Right atrium auricular region (tissue), 2 donors: ENCODE results near the gene BACE2. TPM values are rescaled to one million over a fixed set of nuclear protein-coding genes. Genes with fewer than 3 reads are reported as not detected.

Experiments used
- DNase-seq: peaks from one replicate; pipeline ENCODE4 v3.0.0-alpha.2; 2019; ENCODE audit warnings: low spot score
- H3K27ac ChIP-seq, 2 donors: fragments of 200-600 bp; sonication (generic); 1 replicate in 1 of 2; 2 replicates in 1 of 2; pipeline ENCODE4 v1.5.1; 2016 to 2019
- H3K27me3 ChIP-seq, 2 donors: fragments of 200-600 bp; sonication (generic); one replicate each; pipeline versions ENCODE4 v1.5.1 to v1.6.0; 2017 to 2019
- H3K36me3 ChIP-seq: fragments of 200-600 bp; sonication (generic); one replicate; pipeline ENCODE4 v1.5.1; 2016
- H3K4me1 ChIP-seq, 2 donors: fragments of 200-600 bp; sonication (generic); one replicate each; pipeline versions ENCODE4 v1.5.1 to v1.6.0; 2017 to 2019
- H3K4me3 ChIP-seq, 2 donors: fragments of 200-600 bp; sonication (generic); 1 replicate in 1 of 2; 2 replicates in 1 of 2; pipeline ENCODE4 v1.5.1; 2017 to 2019; ENCODE audit warnings: mild to moderate bottlenecking in 1 of 2, moderate library complexity in 1 of 2
- H3K9me3 ChIP-seq, 2 donors: fragments of 200-600 bp; sonication (generic); one replicate each; pipeline ENCODE4 v1.5.1; 2019
- total RNA-seq, 2 donors: library from RNA; depleted of rRNA; stranded (reverse); fragments of >200 nt; gene quantifications; one replicate each; pipeline ENCODE4 v1.1.0, GENCODE V29; 2016
- TF ChIP-seq, protein P1 (sequence below), 2 donors: fragments of 200-600 bp; sonication (generic); IDR thresholded peaks; one replicate each; pipeline ENCODE4 v1.5.1; 2019; ENCODE audit warnings: antibody characterized with exemption in 2 of 2

The BACE2 gene
- total RNA-seq, 2 donors from 2014 or later = 23.7 to 50.3 TPM

DNA sequence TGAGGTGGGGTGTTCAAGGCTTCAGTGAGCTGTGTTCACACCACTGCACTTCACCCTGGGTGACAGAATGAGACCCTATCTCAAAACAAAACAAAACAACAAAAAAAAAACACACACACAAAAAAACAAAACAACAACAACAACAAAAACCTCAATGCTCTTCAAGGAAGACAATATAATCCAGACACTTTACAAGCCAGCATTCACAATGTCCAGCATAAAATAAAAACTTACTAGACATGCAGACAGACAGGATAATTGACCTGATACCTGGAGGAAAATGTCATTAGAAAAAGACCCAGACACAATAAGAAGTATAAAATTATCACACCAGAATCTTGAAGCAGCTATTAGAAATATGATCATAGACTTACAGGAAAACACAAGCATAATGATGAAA is 39.0 kb upstream of the BACE2 start:
- H3K27ac ChIP-seq = no peak overlapping the region
- no peak overlapping the region for H3K4me3 ChIP-seq
- no peaks in the 10 kb centered on the region for H3K4me1 ChIP-seq
- no peaks in the 10 kb centered on the region for H3K27me3 ChIP-seq
- DNase-seq = no peak
- H3K9me3 ChIP-seq = peaks cover 0 to 6% of the 10 kb centered on the region in 2 donors
- TF ChIP-seq, protein P1, sequence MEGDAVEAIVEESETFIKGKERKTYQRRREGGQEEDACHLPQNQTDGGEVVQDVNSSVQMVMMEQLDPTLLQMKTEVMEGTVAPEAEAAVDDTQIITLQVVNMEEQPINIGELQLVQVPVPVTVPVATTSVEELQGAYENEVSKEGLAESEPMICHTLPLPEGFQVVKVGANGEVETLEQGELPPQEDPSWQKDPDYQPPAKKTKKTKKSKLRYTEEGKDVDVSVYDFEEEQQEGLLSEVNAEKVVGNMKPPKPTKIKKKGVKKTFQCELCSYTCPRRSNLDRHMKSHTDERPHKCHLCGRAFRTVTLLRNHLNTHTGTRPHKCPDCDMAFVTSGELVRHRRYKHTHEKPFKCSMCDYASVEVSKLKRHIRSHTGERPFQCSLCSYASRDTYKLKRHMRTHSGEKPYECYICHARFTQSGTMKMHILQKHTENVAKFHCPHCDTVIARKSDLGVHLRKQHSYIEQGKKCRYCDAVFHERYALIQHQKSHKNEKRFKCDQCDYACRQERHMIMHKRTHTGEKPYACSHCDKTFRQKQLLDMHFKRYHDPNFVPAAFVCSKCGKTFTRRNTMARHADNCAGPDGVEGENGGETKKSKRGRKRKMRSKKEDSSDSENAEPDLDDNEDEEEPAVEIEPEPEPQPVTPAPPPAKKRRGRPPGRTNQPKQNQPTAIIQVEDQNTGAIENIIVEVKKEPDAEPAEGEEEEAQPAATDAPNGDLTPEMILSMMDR (IDR thresholded peaks at IDR 0.05) = no peak
- H3K36me3 ChIP-seq = no peaks in the 10 kb centered on the region

DNA sequence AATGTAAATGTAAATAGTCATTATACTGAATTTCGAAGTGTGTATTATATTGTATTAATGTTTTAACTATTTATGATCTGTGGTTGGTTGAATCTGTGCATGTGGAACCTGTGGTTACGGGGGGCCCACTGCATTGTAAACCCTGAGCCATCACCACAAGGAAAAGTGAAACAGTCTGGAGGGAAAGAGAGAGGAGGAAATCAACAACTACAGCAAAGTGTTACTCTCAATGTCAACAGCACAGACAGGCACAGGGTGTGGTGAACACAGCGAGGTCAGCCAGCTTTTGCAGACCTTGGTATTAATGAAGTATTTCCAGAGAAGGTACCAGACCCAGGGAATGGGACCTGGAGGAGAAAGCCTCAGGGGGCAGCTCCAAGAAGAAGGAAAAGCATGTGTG is 37.1 kb upstream of the BACE2 start:
- H3K36me3 ChIP-seq = no peaks in the 10 kb centered on the region
- TF ChIP-seq, protein P1 (IDR thresholded peaks at IDR 0.05) = no peak
- DNase-seq = no peak
- no peak overlapping the region for H3K27ac ChIP-seq
- H3K4me1 ChIP-seq = no peaks in the 10 kb centered on the region
- H3K4me3 ChIP-seq = no peak overlapping the region
- H3K27me3 ChIP-seq = no peaks in the 10 kb centered on the region
- H3K9me3 ChIP-seq = peaks cover 0 to 6% of the 10 kb centered on the region in 2 donors

DNA sequence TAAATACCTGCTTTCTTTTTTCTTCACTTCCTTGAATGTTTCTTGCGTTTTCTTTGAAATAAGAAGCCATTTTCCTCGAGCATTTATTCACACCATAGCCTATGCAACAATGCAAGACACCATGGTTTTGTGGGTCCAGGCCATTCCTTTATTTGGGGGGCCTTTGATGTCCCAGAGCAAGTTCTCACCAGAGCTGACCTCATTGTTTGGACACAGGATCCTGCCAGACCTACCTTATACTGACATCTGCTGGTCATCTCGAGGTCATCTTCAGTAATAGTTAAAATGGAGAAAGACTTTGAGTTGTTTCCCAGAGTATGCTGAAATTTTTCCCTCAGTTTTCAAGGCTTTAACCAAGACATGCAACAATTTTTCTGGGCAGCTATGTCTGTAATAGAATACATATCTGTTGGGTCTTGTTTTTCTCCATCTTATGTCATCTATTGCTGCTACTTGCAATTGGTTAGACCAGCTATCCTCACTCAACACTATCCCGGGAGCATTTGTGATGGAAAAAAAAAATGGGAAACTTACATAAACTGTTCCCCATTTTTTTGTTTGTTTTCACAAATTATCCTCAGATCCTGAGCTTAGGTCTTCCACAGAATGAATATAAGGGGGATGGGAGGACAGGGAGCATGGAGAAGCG is 34.0 kb upstream of the BACE2 start:
- no peak overlapping the region for H3K4me3 ChIP-seq
- TF ChIP-seq, protein P1 (IDR thresholded peaks at IDR 0.05) = peak in 1 of 2 donors; percentile 55
- no peak for DNase-seq
- no peaks in the 10 kb centered on the region for H3K36me3 ChIP-seq
- H3K9me3 ChIP-seq = peaks cover 0 to 6% of the 10 kb centered on the region in 2 donors
- H3K27ac ChIP-seq = no peak overlapping the region
- H3K4me1 ChIP-seq = no peaks in the 10 kb centered on the region
- no peaks in the 10 kb centered on the region for H3K27me3 ChIP-seq

DNA sequence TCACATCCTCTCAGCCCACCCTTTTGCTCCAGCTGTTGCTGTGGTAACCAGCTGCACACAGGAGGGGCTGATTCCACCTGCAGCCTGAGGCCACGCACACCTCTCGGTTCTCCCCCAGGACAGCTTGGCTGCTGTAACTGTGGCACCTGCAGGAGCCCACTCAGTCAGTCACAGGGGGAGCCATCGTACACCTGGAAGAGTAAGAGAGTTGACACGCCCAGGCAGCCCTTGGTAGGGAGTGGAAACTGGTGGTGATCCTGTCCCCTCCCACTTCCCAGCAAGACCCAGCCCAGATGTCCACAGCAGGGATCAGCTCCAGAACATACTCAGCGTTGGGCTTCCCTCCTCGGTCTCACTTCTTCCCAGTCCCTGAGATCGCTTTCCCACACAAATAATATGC is 32.2 kb upstream of the BACE2 start:
- H3K4me3 ChIP-seq = no peak overlapping the region
- no peaks in the 10 kb centered on the region for H3K4me1 ChIP-seq
- no peaks in the 10 kb centered on the region for H3K9me3 ChIP-seq
- no peaks in the 10 kb centered on the region for H3K36me3 ChIP-seq
- TF ChIP-seq, protein P1 (IDR thresholded peaks at IDR 0.05) = no peak
- DNase-seq = no peak
- H3K27me3 ChIP-seq = no peaks in the 10 kb centered on the region
- no peak overlapping the region for H3K27ac ChIP-seq

DNA sequence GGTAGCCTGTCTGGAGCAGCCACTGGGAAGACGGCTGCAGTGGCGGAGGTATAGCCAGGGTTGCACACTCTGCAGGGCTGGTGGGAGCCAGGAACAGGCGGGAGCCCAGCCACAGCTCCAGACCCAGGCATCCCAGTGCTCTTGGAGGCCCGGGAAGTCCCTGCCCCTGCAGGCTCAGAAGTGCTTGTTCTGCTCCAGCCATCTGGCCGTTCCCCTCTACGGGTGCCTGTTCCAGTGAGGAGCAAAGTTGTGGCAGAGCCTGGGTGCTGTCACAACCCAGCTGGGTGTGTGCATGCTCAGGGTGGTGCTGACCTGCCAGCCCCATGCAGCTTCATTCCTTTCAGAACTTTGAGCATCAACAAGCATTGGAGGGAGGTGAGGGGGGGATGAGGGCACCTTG is 31.7 kb upstream of the BACE2 start:
- DNase-seq = no peak
- no peak overlapping the region for H3K27ac ChIP-seq
- no peak overlapping the region for H3K4me3 ChIP-seq
- no peaks in the 10 kb centered on the region for H3K27me3 ChIP-seq
- H3K9me3 ChIP-seq = no peaks in the 10 kb centered on the region
- peaks cover 0 to 4% of the 10 kb centered on the region in 2 donors for H3K4me1 ChIP-seq
- H3K36me3 ChIP-seq = no peaks in the 10 kb centered on the region
- TF ChIP-seq, protein P1 (IDR thresholded peaks at IDR 0.05) = no peak

DNA sequence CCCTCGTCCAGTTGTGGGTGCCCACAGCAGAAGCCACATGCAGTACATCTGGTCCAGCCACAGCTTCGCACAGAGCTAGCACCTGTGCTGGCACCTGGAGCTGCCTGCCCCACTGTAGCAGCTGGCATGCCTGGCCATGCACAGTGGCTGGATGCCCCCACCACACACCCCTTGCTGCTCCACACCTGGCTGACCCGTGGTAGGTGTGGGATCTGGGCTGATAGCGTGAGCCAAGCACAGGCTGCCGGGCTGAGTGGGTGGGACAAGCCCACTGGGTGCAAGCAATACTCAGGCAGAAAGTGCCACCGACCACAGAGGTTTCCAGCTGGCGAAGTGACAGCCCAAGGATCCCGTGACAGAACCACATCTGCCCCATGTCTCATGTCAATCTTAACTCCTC is 30.6 kb upstream of the BACE2 start:
- peaks cover 0 to 15% of the 10 kb centered on the region in 2 donors for H3K4me1 ChIP-seq
- no peaks in the 10 kb centered on the region for H3K9me3 ChIP-seq
- no peaks in the 10 kb centered on the region for H3K27me3 ChIP-seq
- no peaks in the 10 kb centered on the region for H3K36me3 ChIP-seq
- TF ChIP-seq, protein P1 (IDR thresholded peaks at IDR 0.05) = no peak
- no peak overlapping the region for H3K4me3 ChIP-seq
- DNase-seq = no peak
- H3K27ac ChIP-seq = no peak overlapping the region
